HepG2 (cell line): ENCODE results near the gene PRMT7. TPM values are rescaled to one million over a fixed set of nuclear protein-coding genes. Genes with fewer than 3 reads are reported as not detected.

Experiments used
- ATAC-seq: fragments of 200-7000 bp; cut with Tn5 transposase; 3 replicates; pipeline ENCODE4 v1.9.1; 2020; ENCODE audit warnings: mild to moderate bottlenecking, moderate library complexity
- BruUV-seq: library from RNA; stranded (reverse); fragments of 400-500 nt; replicated peaks from 2 replicates; lab custom pipeline; 2021; lab: Mats Ljungman, UMichigan
- CTCF ChIA-PET: fragments of 300-600 bp; formaldehyde crosslinking; extraction: SDS; loops from one replicate; lab custom pipeline; 2021; ENCODE audit warnings: low total read pairs, inconsistent platforms, low intra/inter-chr PET ratio; lab: Yijun Ruan, JAX
- POLR2A ChIA-PET: fragments of 350-600 bp; sonication (Branson Sonifier 250); formaldehyde crosslinking; loops from one replicate; lab custom pipeline; 2020; ENCODE audit warnings: antibody characterized with exemption, inconsistent platforms; lab: Yijun Ruan, JAX
- DNase-seq: peaks from one replicate; pipeline ENCODE4 v3.0.0-alpha.2; 2015; ENCODE audit warnings: low spot score
- FAIRE-seq: peaks from 3 replicates; lab custom pipeline; 2011; peaks lifted over from hg19 to GRCh38; lab: Jason Lieb, UNC
- H2AFZ ChIP-seq: one replicate; pipeline ENCODE4 v1.6.1; 2011; ENCODE audit warnings: low read length, inconsistent platforms
- H3K27ac ChIP-seq: fragments of 300-600 bp; 3 replicates; pipeline ENCODE4 v1.8.0; 2011; ENCODE audit warnings: mixed run types, mild to moderate bottlenecking, mixed read lengths, low read length, inconsistent platforms; ENCODE audit not compliant: insufficient read depth; ENCODE audit errors: extremely low read length
- H3K27me3 ChIP-seq, 2 experiments: fragments of 200-600 bp in 1 of 2; 2 replicates in 1 of 2; 3 replicates in 1 of 2; pipeline versions ENCODE4 v1.6.0 to v1.8.0; 2011; ENCODE audit warnings: low read length in 2 of 2, mild to moderate bottlenecking in 2 of 2, moderate library complexity in 2 of 2, inconsistent platforms in 1 of 2; ENCODE audit not compliant: insufficient read depth in 2 of 2, control insufficient read depth in 1 of 2
- H3K36me3 ChIP-seq, 2 experiments: fragments of 200-600 bp in 1 of 2; replicated peaks in 1 of 2; 2 replicates in 1 of 2; 3 replicates in 1 of 2; pipeline versions ENCODE4 v1.5.1 to v1.8.0; 2011; ENCODE audit warnings: low read length in 2 of 2, inconsistent platforms in 1 of 2; ENCODE audit not compliant: insufficient read depth in 2 of 2, control insufficient read depth in 1 of 2
- H3K4me1 ChIP-seq: 2 replicates; pipeline ENCODE4 v1.5.1; 2012; ENCODE audit warnings: low read length, inconsistent platforms; ENCODE audit not compliant: insufficient read depth
- H3K4me2 ChIP-seq: 2 replicates; pipeline ENCODE4 v1.6.0; 2011; ENCODE audit warnings: low read depth, low read length, inconsistent platforms
- H3K4me3 ChIP-seq, 3 experiments: fragments of 200-600 bp in 1 of 3; sonication (generic), shearing (Covaris generic) in 1 of 3; replicated peaks in 1 of 3; 2 replicates each; pipeline ENCODE4 v1.5.1; 2011 to 2016; ENCODE audit warnings: low read length in 3 of 3, inconsistent platforms in 2 of 3, low read depth in 2 of 3, mild to moderate bottlenecking in 2 of 3, control low read depth in 1 of 3, mixed read lengths in 1 of 3; ENCODE audit not compliant: insufficient read depth in 1 of 3
- H3K79me2 ChIP-seq: one replicate; pipeline ENCODE4 v1.6.1; 2011; ENCODE audit warnings: low read length, inconsistent platforms; ENCODE audit not compliant: insufficient read depth
- H3K9ac ChIP-seq: 2 replicates; pipeline ENCODE4 v1.6.0; 2011; ENCODE audit warnings: mild to moderate bottlenecking, low read depth, low read length, inconsistent platforms; ENCODE audit not compliant: insufficient read depth
- H3K9me3 ChIP-seq: 2 replicates; pipeline ENCODE4 v1.5.1; 2012; ENCODE audit warnings: mild to moderate bottlenecking, low read length
- H4K20me1 ChIP-seq: 2 replicates; pipeline ENCODE4 v1.6.0; 2011; ENCODE audit warnings: inconsistent platforms, mild to moderate bottlenecking, low read length, moderate library complexity; ENCODE audit not compliant: insufficient read depth
- ATM ChIP-seq: fragments of 450-650 bp; IDR thresholded peaks from 2 replicates; pipeline ENCODE4 v1.7.1; 2017; ENCODE audit warnings: mild to moderate bottlenecking, borderline replicate concordance
- ETV6 ChIP-seq: sonication (generic); formaldehyde crosslinking; conservative IDR thresholded peaks from 2 replicates; pipeline ENCODE4 v1.4.0; 2020; ENCODE audit warnings: missing genetic modification reagents
- GABPB1 ChIP-seq: IDR thresholded peaks from 2 replicates; pipeline ENCODE4 v1.6.1; 2016; ENCODE audit warnings: mild to moderate bottlenecking, missing genetic modification reagents, moderate library complexity, missing compliant biosample characterization
- HCFC1 ChIP-seq: fragments of 150-350 bp; IDR thresholded peaks from 2 replicates; pipeline ENCODE4 v1.6.1; 2014; ENCODE audit warnings: low read depth, low read length
- PRPF4 ChIP-seq: fragments of 200-400 bp; formaldehyde crosslinking; IDR thresholded peaks from 2 replicates; pipeline ENCODE4 v1.6.1; 2016; ENCODE audit warnings: low read length, low read depth; ENCODE audit not compliant: poor library complexity, severe bottlenecking
- SAFB2 ChIP-seq: sonication (generic); formaldehyde crosslinking; IDR thresholded peaks from 2 replicates; pipeline ENCODE4 v1.5.1; 2020; ENCODE audit warnings: missing genetic modification reagents, low read depth, mild to moderate bottlenecking, borderline replicate concordance
- SYNCRIP ChIP-seq: fragments of 200-400 bp; formaldehyde crosslinking; IDR thresholded peaks from 2 replicates; pipeline ENCODE4 v1.6.1; 2018; ENCODE audit warnings: mild to moderate bottlenecking, low read depth, low read length; ENCODE audit not compliant: insufficient read depth
- TEF ChIP-seq: sonication (generic); formaldehyde crosslinking; IDR thresholded peaks from 2 replicates; pipeline ENCODE4 v1.5.0; 2020; ENCODE audit warnings: missing genetic modification reagents
- ZBTB20 ChIP-seq: sonication (generic); formaldehyde crosslinking; IDR thresholded peaks from 2 replicates; pipeline ENCODE4 v1.8.1; 2023; ENCODE audit warnings: missing genetic modification reagents, low read depth, mild to moderate bottlenecking, borderline replicate concordance
- ZBTB44 ChIP-seq: sonication (generic); formaldehyde crosslinking; IDR thresholded peaks from 2 replicates; pipeline ENCODE4 v1.4.0; 2020; ENCODE audit warnings: missing genetic modification reagents
- ZBTB8A ChIP-seq: sonication (generic); formaldehyde crosslinking; IDR thresholded peaks from 2 replicates; pipeline ENCODE4 v1.4.0; 2020; ENCODE audit warnings: mild to moderate bottlenecking, low read depth, missing genetic modification reagents, borderline replicate concordance
- ZNF550 ChIP-seq: sonication (generic); formaldehyde crosslinking; IDR thresholded peaks from 2 replicates; pipeline ENCODE4 v1.4.0; 2020; ENCODE audit warnings: mild to moderate bottlenecking, missing genetic modification reagents, borderline replicate concordance
- ZNF761 ChIP-seq: sonication (generic); formaldehyde crosslinking; conservative IDR thresholded peaks from 2 replicates; pipeline ENCODE4 v1.4.0; 2020; ENCODE audit warnings: mild to moderate bottlenecking, missing genetic modification reagents
- ZNF772 ChIP-seq: sonication (generic); formaldehyde crosslinking; IDR thresholded peaks from 2 replicates; pipeline ENCODE4 v1.5.0; 2020; ENCODE audit warnings: mild to moderate bottlenecking, missing genetic modification reagents
- WGBS: methylation state at CpG from one replicate; pipeline ENCODE4 v1.1.6; 2017; ENCODE audit warnings: low lambda C conversion rate; 5-methylcytosine and 5-hydroxymethylcytosine counted together
- in situ Hi-C: cut with HindIII; loops from 2 replicates; pipeline ENCODE4 v1.10.0; 2017; ENCODE audit warnings: low pct_unique_long_range_greater_than_20kb; ENCODE audit not compliant: extremely low pct_ligation_motif_present
- intact Hi-C: fragments of 100-400 bp; cut with micrococcal nuclease; formaldehyde crosslinking; loops from one replicate; pipeline ENCODE4 v1.10.0; 2022; ENCODE audit not compliant: unreplicated experiment
- polyA plus RNA-seq, 8 experiments: library from polyadenylated mRNA; depleted of rRNA in 3 of 8; stranded (reverse) in 7 of 8; unstranded in 1 of 8; fragments of >200 nt; fragmentation: Illumina TruSeq in 4 of 8; extraction: Trizol in 4 of 8; gene quantifications; 2 replicates each; pipeline versions ENCODE4 v1.2.1 to v1.2.3, GENCODE V29; 2011 to 2016; ENCODE audit warnings: low read depth in 4 of 8, missing spikeins in 1 of 8, mixed read lengths in 1 of 8; ENCODE audit not compliant: insufficient read depth in 1 of 8
- total RNA-seq, 5 experiments: library from RNA; depleted of rRNA; stranded (reverse); fragments of >200 nt; fragmentation: Illumina TruSeq; extraction: Trizol; gene quantifications; 2 replicates each; pipeline ENCODE4 v1.2.3, GENCODE V29; 2016; ENCODE audit warnings: low read depth in 1 of 5
- TF ChIP-seq, protein P1 (sequence below): sonication (generic); formaldehyde crosslinking; IDR thresholded peaks from 2 replicates; pipeline ENCODE4 v1.4.0; 2020; ENCODE audit warnings: mild to moderate bottlenecking, missing genetic modification reagents
- TF ChIP-seq, protein P2 (sequence below): sonication (generic); formaldehyde crosslinking; IDR thresholded peaks from 2 replicates; pipeline ENCODE4 v1.9.0; 2022; ENCODE audit warnings: low read depth, missing genetic modification reagents

Gene PRMT7
- total and polyA plus RNA-seq, 2 of the 13 experiments (the other 11 are each of a cell fraction or from before 2014, with no cell fraction given): 47.5 to 55.0 TPM

- intact Hi-C loops: loop anchor here (2.0 kb wide), 2 partner anchors 27 to 35 kb away; partner anchors contain the start of gene ESRP2
- 0 out of 2 replicates have a peak, but pooled peaks cover 5% of the 10 kb centered on the region for H4K20me1 ChIP-seq
- H3K9me3 ChIP-seq: no peaks in the 10 kb centered on the region
- BruUV-seq: no TSS peak
- peaks cover 53% of the 10 kb centered on the region for H3K4me1 ChIP-seq
- peak overlapping the region; percentile 49 to 100 (median 97) for H3K4me3 ChIP-seq
- POLR2A ChIA-PET: interaction anchor here (1.0 to 4.5 kb wide), 23 partner anchors 12 to 320 kb away, joined by 3 to 89 read pairs (median 10); partner anchors contain the start of genes ESRP2, LCAT, NFATC3 and PLA2G15
- peaks cover 25% of the 10 kb centered on the region for H3K79me2 ChIP-seq
- no peak for FAIRE-seq
- peak; percentile 32 for ATAC-seq
- peak overlapping the region; percentile 100 for H3K4me2 ChIP-seq
- H3K9ac ChIP-seq: peak overlapping the region; percentile 100
- H3K27ac ChIP-seq: peak overlapping the region; percentile 97
- H3K27me3 ChIP-seq: no peaks in the 10 kb centered on the region; a peak in 1 of 5 replicates
- 12% methylated on average over 7 of the region's 11 CpGs for WGBS
- in situ Hi-C loops: loop anchor here (5.0 kb wide), 1 partner anchor 64 kb away; no protein-coding TSS in a partner anchor
- peaks cover 0 to 5% of the 10 kb centered on the region in 2 experiments; a peak in 1 of 5 replicates for H3K36me3 ChIP-seq
- H2AFZ ChIP-seq: peak overlapping the region; percentile 21
- CTCF ChIA-PET: interaction anchor here (1.8 to 6.0 kb wide), 2 partner anchors 47 to 66 kb away, joined by 4 to 96 read pairs; partner anchors contain the start of genes PRMT7 and SLC7A6OS
- DNase-seq: no peak
- TF ChIP-seq ZBTB20 (CRISPR knock-in tag) (no peak), PRPF4 (no peak), HCFC1 (no peak), GABPB1 (CRISPR knock-in tag) (no peak), ZNF772 (CRISPR knock-in tag) (no peak), TEF (CRISPR knock-in tag) (no peak), SYNCRIP (no peak), ETV6 (CRISPR knock-in tag) (no peak), ZBTB8A (no peak), ZNF761 (CRISPR knock-in tag) (no peak), ATM (no peak), ZNF550 (CRISPR knock-in tag) (0 out of 2 replicates have a peak, but pooled peaks have one; percentile 38), ZBTB44 (CRISPR knock-in tag) (no peak), SAFB2 (CRISPR knock-in tag) (no peak)
- TF ChIP-seq, protein P1, sequence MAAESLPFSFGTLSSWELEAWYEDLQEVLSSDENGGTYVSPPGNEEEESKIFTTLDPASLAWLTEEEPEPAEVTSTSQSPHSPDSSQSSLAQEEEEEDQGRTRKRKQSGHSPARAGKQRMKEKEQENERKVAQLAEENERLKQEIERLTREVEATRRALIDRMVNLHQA (CRISPR knock-in tag): no peak
- TF ChIP-seq, protein P2, sequence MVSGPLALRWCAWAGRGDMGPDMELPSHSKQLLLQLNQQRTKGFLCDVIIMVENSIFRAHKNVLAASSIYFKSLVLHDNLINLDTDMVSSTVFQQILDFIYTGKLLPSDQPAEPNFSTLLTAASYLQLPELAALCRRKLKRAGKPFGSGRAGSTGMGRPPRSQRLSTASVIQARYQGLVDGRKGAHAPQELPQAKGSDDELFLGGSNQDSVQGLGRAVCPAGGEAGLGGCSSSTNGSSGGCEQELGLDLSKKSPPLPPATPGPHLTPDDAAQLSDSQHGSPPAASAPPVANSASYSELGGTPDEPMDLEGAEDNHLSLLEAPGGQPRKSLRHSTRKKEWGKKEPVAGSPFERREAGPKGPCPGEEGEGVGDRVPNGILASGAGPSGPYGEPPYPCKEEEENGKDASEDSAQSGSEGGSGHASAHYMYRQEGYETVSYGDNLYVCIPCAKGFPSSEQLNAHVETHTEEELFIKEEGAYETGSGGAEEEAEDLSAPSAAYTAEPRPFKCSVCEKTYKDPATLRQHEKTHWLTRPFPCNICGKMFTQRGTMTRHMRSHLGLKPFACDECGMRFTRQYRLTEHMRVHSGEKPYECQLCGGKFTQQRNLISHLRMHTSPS (CRISPR knock-in tag): no peak; the same call in 1 of the 2 replicates
Measured at GRCh38 chr16:68263559-68264127, 47.2 kb upstream of the PRMT7 start.
